Dedifferentiated amniotic fluid mesenchymal stem cell (primary cell): ENCODE results near the gene HPCAL4.

Source experiments
- DNase-seq: peaks from one replicate; pipeline ENCODE4 v3.0.0-alpha.2; 2016; ENCODE audit errors: extremely low spot score

Gene HPCAL4

DNA sequence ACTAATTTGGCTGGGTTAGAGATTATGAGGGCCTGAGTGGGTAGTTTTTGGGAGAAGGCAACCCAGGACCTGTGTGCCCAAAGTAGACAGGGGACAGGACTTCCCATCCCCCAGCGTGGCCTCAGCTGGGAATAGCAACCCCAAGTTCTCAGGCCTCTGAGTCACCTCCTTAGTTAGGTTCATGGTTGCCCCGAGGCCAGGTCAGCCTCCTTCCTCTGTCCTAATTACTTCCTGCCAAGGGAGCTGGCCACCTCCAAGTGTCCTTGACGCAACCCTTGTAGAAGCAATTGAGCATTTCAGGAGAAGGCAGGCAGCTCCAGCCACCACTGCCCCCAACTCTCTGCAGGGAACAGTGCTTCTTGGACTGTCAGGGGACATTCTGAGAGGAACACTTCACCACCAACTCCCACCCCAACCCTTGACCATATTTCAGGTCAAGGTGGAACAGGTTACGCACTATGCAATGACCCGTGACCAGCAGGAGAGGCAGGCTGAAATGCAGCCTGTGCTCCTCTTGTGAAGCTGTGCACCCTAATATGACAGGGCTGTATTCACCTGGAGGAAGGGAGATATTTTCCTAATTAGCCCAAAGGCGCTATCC is 14.2 kb downstream of the HPCAL4 start:
- no peak for DNase-seq

DNA sequence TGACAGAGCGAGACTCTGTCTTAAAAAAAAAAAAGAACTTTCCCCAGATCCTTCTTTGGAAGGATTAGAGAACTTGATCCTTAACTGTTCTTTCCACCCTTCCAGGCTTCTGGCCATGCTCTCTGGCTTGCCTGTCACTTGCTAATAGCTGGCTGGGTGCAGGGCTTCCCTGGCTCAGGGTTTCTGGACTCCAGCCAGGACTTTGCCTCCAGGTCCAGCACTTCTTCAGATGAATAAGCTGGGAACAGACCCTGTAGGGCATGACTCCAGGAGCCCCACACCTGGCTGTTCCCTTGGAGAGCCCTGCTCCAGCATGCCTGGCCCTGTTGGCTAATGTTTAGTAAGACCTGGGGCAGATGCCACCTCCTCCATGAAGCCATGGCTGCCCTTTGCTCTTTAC is 16.0 kb downstream of the HPCAL4 start:
- DNase-seq = no peak

DNA sequence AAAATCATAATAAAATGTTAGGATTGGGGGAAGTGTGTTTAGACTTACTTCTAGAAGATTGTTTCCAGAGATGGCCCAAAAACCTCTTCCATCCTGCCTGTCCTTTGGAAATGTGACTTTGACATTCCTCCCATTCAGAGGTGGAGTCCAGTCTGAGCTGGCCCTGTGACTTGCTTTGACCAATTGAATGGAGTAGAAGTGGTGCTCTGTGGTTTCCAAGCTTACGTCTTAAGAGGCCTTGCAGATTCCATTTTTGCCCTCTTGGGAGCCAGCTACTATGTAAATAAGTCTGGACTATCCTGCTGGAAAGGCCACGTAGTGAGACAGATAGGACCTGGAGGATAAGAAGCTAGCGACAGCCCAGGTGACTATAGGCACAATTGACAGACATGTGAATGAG is 18.0 kb downstream of the HPCAL4 start:
- DNase-seq = no peak

DNA sequence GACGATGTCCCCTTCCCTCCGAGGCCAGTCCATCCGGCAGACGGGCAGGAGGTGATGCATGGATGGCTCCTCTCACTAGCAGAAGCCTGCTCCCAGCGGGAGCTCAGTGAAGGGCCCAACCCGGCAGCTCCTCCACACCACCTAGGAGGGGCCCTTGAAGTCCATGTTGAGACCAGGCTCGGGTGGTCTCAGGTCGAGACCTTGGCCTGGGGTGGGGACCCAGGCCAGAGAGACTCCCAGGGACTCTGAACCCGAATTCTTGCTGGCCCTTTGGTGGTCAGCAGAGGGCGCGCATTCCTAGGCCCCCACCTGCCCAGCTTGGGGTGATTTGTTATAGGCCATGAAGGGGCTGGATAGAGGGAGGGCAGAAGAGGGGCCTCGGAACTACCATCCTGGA is 18.7 kb downstream of the HPCAL4 start:
- DNase-seq = no peak

DNA sequence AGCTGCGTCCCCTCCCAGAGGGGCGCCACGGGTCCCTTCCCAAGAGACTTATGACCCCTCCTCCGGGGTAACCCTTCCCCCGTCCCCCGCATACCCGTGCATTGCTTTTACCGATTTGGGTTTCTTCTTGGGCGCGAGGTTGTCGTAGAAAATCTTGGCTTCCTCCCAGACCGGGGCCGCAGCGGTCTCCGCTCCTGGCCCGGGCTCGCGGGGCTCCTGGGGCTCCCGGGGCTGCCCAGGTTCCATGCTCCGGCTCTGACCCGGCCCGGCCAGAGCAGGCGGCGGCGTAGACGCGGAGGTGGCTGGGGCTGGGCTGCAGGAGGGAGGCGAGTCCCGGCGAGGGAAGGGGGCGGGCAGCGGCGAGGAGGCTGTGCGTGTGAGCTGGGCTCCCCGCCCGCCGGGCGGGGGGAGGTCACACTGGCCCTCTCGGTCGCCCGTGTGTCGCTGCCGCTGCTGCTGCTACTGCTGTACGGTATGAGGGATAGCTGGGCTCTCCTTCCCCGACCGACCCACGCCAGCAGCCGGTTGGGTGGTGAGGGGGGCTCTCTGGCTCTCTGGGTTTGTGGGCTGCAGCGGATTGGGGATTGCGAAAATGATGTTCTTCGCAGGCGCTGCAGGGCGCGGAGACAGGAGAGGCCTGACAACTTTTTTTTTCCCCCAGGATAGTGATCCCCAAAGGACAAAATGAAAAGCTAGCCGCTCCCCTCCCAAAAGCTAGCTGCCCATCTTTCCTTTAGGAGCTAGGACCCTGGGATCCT is 19.3 kb downstream of the HPCAL4 start, which contains the start of gene NT5C1A:
TSS of gene NT5C1A (minus strand) at position 315 of the 758 bp plus-strand sequence. CDS start at position 246, 69 bp downstream.
- DNase-seq = no peak

DNA sequence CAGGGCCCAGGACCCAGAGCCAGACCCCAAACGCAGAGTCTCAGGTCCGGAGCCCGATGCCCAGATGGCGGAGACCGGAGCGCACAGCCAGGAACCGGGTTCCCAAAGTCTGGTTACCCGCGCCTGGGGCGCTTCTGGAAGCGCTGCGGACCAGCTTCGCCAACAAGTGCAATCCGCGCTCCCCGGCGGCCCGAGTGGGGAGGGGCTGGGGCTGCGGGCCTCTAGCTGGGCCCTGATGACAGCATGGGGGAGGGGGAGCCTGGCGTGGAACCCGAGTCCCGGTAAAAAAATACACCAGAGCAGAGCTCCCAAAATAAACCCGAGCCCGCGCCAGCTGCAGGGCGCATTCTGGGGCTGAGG is 19.8 kb downstream of the HPCAL4 start:
- DNase-seq = no peak

DNA sequence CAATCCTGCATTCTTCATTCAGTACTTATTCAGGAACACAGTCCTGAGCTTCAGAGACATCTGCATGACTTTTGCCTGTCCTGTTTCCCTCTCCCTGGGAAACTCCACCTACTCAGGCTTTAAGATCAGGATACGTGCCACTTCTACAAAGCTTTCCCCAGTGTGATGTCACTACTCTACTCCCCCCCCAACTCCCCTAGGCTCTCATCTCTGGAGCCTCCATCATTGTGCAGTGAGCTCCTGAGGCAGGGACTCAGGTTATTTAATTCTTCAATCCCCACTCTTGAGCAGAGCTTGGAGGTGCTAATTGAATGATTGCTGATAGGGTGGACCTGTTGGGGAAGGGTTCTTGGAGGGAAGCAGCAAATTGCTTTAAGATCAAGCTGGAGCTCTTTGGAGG is 20.5 kb downstream of the HPCAL4 start:
- DNase-seq = no peak

DNA sequence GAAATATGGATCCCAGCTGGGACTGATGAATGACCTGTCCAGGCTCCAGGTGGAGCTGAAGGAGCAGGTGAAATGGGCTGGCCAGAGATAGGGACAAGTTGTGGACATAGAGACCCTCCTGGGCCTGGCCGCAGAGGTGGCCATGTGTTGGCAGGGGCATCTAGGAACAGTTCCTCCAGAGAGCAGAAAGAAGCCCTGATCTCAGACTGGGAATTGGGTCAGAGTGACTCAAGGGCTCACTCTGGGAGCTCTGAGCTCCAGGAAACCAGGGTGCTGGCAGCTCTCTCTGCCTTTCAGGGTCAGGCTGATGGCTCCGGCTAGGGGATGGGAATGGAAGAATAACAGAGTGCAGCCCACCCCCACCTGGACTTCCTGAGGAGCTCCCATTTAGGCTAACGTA is 22.3 kb downstream of the HPCAL4 start:
- no peak for DNase-seq

DNA sequence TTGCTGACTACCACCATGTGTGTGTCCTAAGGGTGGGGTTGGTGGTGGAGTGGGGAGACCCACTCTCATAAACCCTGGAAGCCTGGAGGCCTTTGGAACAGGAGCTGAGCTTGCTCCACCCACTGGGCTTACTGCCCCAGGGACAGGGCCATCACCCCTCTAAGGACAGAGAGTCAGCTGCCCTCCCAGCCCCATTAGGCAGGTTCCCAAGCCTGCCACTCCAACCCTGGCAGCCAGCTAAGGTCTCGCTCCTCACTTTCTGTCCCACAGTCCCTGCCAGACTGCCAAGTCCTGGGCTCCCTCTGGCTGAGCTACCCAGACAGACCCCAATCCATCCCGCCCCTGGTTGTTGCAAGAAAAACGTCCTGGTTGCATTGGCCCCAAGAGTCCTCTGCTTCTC is 23.1 kb downstream of the HPCAL4 start:
- DNase-seq = no peak

DNA sequence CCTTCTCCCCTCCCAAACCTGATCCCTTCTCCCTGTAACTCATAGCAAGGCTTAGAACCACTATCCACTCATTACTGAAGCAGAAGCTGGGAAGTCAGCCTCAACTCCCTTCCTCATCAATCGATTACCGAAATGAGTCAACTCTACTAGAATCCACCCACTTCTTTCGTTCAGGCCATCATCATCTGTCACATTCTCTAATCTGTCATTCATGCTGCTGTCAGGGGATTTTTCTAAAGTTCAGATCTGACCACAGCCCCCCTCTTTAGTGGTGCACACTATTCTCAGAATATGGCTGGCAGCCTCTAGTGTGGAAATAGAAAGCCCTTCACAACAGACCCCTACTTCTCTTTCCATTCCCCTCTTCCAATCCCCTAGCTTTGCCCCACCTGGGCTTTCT is 24.5 kb downstream of the HPCAL4 start:
- DNase-seq = no peak

DNA sequence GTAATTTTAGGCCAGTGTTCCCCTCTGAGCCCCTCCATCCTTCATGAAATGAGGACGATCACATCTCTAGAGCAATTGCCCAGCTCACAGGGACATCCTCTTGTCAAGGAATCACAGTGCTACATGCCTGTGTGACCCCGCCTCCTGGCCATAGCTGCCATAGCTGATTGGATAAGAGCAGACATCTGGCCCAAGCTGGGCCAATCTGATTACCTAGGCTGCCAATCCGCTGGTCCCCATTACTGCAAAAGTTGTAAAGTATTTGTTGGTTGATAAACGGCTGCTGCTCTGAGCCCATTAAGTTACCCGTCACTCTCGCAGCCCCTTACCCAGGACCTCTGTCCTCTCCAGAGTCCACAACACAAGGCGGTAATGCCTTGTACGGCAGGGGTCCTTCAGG is 27.7 kb downstream of the HPCAL4 start:
- DNase-seq = no peak

DNA sequence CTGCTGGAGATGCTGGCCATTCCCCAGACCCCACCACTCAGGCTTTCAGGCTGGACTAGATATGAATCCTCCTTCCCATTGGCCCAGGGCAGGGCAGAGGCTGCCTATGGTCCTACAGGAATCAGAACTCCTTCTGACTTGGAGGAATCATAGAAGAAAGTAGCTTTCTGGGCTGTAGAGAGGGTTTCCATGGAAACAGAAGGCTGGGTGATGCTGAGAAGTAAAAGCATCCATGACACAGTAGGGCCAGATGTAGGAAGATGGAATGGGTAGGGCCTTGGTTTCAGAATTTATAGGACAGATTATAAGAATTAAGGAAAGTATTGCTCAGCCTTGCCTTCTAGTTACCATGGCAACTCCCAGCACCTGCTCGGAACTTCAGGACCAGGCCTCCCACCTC is 28.4 kb downstream of the HPCAL4 start:
- no peak for DNase-seq

DNA sequence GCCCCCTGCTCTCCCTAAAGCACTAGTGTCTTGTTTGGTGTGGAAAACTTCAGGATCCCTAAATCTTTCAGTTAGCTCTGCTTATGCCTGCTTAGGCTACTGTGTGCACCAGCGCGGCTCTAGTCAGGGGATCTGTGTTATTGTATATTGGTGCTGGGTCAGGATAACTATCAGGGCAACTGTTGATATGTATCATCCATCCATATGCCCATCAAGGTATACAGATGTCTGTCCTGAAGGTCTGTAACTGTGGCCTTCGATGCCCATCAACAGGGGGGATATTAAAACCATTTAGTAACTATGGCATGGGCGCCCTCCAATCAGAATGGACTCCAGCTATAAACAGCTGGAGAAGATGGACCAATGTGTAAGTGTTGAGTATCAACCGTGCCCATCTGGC is 31.7 kb downstream of the HPCAL4 start:
- DNase-seq = no peak

DNA sequence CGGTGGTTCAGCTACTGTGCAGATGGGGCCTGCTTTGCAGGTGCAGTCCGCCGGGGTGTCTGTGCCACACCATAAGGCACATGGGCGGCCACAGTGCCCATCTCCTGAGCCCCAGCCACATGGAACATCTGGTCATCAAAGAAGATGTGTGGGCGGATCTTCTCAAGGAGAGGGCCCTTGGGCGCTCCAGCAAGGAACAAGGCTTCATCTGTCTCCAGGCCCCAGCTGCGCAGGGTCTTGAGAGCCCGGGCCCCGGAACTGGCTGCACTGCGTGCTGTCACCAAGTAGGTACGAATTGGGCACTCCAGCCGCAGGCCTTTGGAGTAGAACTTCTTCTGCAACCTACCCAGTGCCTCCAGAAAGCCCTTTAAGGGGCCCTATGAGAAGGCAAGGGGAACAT is 32.1 kb downstream of the HPCAL4 start:
- no peak for DNase-seq

DNA sequence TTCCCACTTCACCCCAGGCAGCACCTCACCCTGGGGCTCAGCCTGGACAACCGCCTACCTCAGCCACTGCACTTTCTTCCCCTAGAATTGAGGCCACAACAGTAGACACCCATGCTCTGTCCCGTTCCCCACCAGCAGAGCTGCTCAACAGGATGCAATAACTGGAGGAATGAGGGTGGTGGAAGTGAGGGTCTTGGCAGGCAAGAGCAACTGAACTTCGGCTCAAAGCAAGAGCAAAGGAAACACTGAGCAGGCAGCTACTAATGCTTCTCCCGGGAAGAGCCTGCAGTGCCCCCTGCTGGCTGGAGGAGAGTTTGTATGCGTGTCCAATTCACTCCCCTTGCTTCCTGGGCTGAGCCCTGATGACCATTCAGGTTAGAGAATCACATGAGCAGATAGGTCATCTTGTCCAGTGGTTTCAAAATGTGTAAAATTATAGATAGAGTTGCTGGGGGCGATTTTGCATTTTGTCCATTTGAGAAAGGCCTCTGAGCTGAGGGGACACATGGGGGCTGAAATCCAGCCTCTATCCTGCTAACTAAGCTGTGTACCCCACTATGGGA is 33.2 kb downstream of the HPCAL4 start:
- peak; percentile 30 for DNase-seq

DNA sequence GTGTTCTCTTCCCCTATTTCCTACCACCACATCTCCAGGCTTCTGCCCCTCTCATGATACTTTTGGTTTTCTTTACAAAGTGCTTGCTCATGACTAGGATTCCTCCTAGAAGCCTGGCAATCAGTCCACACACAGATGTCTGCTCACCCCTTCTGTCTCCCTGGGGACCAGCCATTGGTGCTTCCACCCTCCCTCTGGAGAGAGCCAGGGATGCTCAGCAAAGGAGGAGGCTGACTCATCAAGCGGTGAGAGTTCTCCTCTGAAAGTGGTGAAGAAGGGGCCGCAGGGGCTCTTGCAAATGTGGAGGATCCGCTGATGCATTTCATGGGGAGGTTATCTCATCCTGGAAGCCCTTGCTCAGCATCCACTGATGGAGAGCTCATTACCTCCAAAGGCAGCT is 33.8 kb downstream of the HPCAL4 start:
- DNase-seq = no peak

DNA sequence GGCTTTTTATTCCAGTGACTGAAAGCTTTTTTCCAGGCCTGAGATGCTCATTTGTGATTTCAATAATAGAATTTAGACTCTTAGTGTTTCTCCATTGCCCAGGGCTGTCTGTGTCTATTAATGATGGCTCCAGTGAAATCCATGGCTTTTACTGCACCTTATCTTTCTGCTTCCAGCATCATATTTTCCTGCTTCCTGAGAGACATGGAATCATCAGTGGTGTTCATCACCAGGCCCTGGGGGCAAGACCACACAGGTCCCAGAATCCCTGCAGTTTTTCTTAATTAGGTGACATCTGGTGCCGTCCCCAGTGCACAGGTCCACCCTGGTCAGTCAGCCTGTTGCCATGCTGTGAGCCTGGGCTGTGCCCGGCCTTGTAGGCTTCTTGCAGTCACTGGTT is 34.8 kb downstream of the HPCAL4 start:
- DNase-seq = no peak

DNA sequence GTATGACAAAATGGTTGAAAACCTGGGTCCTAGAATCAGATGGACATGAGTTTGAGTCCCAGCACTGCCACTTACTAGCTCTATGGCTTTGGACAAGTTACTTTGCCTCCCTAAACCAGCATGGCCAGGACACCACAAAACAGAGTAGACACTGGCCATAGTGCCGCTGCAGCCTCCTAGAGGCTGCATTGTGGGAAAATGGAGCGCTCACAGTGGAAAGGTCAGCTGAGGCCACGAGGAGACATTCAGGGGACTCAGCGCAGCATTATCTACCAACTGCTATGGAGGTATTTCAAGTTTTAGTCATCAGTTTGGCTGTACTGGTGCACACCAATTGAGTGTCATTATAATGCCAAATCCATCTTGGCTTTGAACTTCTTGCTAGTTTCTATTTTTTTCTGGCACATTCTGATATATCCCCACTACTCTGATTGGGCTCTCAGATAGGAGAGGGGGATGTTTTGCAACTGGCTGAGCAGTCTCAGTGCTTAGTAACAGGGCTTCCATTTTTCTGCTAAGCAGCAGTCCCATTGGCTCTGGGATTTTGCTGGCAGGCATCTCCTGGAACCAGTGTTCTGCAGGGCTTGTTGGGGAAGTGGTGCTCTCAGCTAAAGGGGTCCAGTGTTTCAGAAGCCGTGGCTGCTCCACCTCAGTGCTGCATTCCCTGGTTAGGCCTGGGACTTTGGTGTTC is 35.5 kb downstream of the HPCAL4 start:
- DNase-seq = no peak

DNA sequence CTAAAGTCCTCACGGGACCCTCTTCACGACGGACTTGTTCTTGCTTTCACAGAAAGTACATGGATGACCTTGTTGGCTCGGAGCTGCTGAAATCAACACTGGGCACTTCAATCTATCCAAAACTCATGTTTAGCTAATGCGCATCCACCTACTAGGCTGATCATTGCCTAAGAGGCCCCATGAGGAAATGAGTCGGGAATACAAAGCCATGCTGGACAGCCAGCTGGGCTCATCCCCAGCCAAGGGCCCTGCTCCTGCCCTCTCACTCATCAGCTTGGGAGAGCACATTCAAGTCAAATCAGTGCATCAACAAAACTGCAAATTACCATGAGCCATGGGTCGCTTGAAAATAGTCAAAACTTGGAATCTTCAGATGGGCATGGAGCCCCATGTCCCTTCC is 36.9 kb downstream of the HPCAL4 start:
- no peak for DNase-seq

DNA sequence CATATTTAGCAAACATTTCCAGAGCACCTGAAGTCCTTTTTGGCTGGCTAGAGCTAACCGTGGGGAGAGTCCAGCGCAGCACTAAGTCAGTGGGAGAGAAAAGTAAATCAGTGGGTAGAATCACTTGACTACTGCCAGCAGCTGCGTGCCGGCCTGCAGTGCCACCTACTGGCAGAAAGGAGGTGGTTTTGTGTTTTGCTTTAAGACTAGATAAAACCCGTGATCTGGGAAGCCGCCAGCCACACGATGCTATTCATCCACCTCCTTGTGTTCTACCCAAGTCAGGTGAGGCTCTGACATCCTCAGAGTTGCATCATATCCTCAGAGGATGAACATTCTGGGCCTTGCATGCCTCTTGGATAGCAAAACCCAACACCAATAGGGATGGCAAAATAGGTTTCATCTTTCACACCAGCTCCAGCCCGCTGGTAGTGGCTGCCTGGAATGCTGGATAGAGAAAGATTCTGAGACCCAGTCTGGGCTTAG is 37.6 kb downstream of the HPCAL4 start:
- DNase-seq = peak; percentile 75

DNA sequence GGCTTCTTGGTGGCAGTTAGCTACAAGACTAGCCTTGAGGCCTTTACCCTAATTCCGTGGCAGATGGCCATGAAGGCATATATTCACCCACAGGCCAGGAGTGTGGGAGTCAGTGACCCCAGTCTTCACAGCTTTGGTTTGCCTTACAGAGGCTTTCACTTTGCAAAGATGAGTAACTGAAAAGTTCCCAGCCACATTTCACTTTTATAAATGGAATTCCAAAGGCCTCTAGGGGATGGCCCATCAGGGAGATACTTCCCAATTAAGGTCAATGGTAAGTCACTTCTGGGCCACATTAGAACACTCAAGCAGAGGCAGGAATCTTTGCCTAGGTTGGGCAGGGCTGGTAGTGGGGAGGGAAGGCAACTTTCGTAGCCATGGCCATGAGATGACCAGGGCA is 38.7 kb downstream of the HPCAL4 start:
- DNase-seq = no peak

DNA sequence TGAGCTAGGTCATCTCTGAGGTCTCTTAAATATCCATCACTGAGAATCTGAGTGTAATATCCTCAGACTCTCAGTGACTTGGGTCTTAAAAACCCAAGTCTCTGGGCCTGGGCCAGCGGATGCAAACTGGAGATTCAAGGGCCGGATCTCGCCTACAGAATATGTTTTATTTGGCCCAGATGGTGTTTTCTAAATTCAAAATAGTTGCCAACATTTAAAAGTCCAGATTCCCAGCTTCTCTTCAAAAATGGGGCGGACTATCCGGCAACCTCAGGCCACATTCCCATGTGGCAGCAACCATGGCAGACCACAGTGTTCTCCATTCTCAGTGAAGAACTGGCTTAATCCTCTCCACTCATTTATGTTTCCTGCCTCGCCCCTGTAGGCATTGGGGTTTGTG is 39.1 kb downstream of the HPCAL4 start:
- DNase-seq = no peak

DNA sequence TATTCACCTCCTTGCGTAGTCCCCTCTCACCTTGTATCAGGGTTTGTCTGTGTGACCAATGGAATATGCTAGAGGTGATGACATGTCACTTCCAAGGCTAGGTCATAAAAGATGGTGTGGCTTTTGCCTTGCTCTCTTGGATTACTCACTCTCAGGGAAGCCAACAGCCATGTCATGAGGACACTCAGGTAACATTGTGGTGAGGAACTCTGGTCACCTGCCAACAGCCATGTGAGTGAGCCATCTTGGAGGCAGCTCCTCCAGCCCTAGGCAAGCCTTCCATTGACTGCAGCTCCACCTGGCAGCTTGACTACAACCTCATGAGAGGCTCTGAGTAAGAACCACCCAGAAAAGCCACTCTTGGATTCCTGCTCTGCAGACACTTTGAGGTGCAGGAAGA is 40.8 kb downstream of the HPCAL4 start:
- DNase-seq = no peak
